Activated T-cell treated with anti-CD3 and anti-CD28 coated beads for 24 hours (primary cell): Measurements from ENCODE around the gene CEP120.
"Not testable (repeated sequence)": the region's sequence is repeated elsewhere in the genome, so short reads cannot be mapped to it uniquely, and the experiment has no call there.

ENCODE experiments used
- DNase-seq: peaks from one replicate; pipeline ENCODE4 v3.0.0-alpha.2; 2020; ENCODE audit warnings: low read depth

Gene CEP120

GRCh38 chr5:123387313-123387712 is 35.9 kb downstream of the CEP120 start:
- DNase-seq = no peak

GRCh38 chr5:123382252-123382651 is 41.0 kb downstream of the CEP120 start:
- DNase-seq = no peak

GRCh38 chr5:123371575-123372179 is 51.5 kb downstream of the CEP120 start:
- DNase-seq = peak; percentile 7

- DNase-seq = no peak
Measured at GRCh38 chr5:123369371-123369968, 53.7 kb downstream of the CEP120 start.

DNA sequence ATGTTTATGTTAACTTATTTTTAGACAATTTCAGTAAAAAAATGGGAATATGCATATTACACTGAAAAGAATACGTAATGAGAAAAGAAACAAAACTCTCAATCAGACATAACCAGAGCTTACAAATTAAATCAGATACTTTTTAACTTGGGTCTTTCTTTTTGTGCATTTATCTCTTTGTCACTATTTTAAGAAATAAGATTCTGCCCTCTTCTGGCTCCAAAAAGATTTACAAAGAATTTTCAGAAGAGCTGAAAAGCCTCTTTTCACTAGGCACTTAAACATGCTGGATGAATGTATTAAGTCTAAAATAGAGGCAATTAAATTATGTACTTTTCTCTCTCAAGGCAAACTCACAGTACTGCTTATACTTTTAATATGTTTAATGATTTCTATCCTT is 55.5 kb downstream of the CEP120 start:
- DNase-seq = no peak

DNA sequence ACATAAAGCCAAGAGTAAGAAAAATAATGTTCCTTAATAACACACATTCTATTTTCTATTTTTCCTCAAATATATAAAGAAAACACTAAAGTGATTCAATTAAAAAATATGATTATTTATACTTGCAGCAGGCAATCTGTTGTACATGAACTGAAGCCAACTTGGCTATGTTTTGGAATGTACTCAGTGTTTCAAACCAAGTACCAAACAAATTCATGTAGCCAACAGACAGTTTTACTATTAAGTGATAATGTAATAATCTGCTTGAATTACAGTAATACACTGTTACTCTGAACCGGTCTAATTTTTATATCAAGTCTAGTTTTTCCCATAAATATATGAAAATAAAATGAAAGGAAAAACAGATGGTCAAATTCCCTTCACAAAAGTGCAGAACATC is 58.0 kb downstream of the CEP120 start:
- DNase-seq = no peak

- DNase-seq = no peak
Measured at GRCh38 chr5:123364441-123365155, 58.6 kb downstream of the CEP120 start.

GRCh38 chr5:123360910-123361309 is 62.3 kb downstream of the CEP120 start:
- DNase-seq = no peak

- DNase-seq = no peak
Measured at GRCh38 chr5:123360201-123360571, 63.0 kb downstream of the CEP120 start.

DNA sequence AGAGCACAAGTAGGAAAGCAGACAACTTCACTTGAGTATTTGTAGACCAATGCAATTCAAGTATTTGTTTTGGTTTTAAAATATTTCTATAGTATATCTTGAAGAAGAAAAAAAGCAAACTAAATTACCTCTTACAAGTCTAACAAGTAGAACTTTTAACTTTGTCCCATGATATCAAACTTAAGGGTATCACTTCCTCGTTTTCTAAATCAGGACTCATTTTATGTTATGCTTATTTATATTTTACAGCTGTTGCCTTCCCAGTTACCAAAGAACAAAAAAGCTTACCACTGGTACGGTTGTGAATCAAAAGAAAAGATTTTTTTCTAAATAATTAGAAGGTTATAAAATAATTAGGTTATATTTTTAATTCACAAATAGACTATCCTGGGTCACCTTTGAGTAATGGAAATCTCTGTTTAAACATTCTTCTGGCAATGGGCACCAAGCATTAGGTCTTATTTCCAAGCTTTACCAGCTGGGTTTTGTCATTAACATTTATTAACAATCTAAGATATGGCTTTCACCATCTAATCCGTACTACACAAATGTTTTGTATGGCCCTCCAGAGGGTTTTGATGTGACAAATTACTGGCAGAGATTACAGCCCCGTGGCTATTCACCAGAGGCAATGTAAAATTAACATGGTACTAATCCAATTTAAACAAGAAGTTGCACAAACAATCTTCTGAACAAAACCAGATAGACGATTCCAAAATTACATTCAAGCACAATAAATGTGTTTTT is 63.6 kb downstream of the CEP120 start:
- no peak for DNase-seq

GRCh38 chr5:123358751-123359150 is 64.5 kb downstream of the CEP120 start:
- no peak for DNase-seq

- DNase-seq = no peak
Measured at GRCh38 chr5:123358304-123358703, 64.9 kb downstream of the CEP120 start.

- no peak for DNase-seq
Measured at GRCh38 chr5:123351820-123352219, 71.4 kb downstream of the CEP120 start.

DNA sequence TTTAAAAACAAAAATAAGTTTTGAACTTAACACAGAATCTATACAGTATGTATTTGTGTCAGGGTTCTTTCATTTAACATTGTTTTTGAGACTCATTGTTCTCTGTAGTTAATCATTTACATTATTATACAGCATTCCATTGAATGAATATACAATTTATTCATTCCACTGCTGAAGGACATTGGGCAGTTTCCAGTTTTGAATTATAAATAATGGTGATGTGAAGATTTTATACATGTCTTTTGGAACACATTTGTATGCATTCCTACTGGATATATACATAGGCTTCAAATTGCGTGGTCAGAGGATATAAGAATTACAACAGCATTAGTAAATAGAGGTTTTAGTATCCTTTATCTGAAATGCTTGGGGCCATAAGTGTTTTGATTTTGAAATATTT is 72.0 kb downstream of the CEP120 start:
- DNase-seq = no peak

- DNase-seq = no peak
Measured at GRCh38 chr5:123350742-123351141, 72.5 kb downstream of the CEP120 start.

- DNase-seq = no peak
Measured at GRCh38 chr5:123344816-123345426, 78.3 kb downstream of the CEP120 start.

GRCh38 chr5:123340928-123341327 is 82.3 kb downstream of the CEP120 start:
- no peak for DNase-seq

- not testable (repeated sequence) for DNase-seq
Measured at GRCh38 chr5:123308377-123308776, 114.8 kb downstream of the CEP120 start.

GRCh38 chr5:123305751-123306150 is 117.5 kb downstream of the CEP120 start:
- no peak for DNase-seq

DNA sequence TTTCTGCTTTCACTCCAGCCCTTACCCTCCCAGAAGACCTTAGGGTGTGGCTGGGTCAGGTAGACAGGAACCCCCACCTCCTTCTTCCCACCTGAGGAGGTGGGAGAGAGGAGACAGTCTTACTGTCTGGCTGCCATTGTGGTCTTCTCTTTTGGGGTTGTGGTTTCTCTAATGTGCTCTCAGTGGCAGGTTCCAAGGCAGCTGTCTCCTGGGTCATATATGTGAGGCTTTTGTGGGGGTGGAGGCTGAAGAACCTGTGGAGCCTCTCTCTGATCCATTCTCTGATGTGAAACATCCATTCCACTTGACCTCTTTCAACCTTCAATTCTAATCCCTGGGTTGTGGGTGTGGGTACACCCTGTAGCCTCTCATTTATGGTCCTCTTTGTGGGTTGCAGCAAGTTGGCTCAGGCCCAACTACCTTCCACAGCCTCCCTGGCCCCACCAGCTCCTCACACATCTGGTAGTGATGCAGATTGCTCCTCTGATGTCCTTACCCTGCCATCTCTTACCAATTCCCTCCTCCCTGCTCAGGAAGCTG is 118.4 kb downstream of the CEP120 start:
- no peak for DNase-seq

- no peak for DNase-seq
Measured at GRCh38 chr5:123303802-123304201, 119.4 kb downstream of the CEP120 start.

DNA sequence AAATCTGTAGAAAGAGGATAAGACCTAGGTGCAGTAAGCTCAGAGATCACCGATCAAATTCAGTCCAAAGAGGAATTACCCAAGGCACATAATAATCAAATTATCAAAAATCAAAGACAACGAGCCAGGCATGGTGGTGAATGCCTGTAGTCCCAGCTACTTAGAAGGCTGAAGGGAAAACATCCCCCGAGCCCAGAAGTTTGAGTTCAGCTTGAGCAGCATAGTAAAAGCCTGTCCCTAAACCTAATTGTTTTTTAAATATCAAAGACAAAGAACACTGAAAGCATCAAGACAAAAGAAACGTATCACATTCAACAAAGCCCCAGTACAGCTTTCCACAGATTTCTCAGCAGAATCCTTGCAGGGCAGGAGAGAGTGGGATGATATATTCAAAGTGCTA is 122.9 kb downstream of the CEP120 start:
- DNase-seq = no peak
